Fibroblast of mammary gland (primary cell): Measurements from ENCODE around the gene ATXN1.
A peak's percentile ranks its signal among the peaks of the same experiment; 100 is the strongest.

Experiments
- DNase-seq: peaks from one replicate; pipeline ENCODE4 v3.0.0-alpha.2; 2010; ENCODE audit warnings: low read depth
- H3K4me3 ChIP-seq: 2 replicates; pipeline ENCODE4 v1.5.1; 2011; ENCODE audit warnings: low read depth, mild to moderate bottlenecking, low read length, moderate library complexity; ENCODE audit not compliant: control insufficient read depth
- TF ChIP-seq, protein P1 (sequence below): conservative IDR thresholded peaks from 2 replicates; pipeline ENCODE4 v1.5.1; 2011; ENCODE audit warnings: low read depth, low read length, inconsistent platforms; ENCODE audit not compliant: control insufficient read depth, insufficient read depth

ATXN1 gene

DNA sequence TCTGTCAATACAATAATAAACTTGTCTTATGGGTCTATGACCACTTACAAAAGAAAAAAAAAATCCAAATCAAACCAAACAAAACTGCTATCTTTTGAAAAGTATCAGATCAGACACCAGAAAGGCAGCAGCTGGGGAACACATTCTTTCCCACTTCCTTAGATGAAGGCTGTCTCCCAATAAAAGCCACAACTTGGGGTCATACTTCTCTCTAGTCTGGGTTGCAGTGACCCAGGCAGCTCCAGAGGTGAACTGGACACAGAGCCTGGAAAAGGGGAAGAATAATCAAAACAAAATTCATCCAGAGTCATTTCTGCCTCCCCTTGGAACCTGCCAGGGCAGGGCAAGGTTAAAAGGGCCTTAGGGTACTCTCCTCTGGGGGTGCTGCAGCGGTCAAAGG is 19.1 kb downstream of the ATXN1 start:
- TF ChIP-seq, protein P1, sequence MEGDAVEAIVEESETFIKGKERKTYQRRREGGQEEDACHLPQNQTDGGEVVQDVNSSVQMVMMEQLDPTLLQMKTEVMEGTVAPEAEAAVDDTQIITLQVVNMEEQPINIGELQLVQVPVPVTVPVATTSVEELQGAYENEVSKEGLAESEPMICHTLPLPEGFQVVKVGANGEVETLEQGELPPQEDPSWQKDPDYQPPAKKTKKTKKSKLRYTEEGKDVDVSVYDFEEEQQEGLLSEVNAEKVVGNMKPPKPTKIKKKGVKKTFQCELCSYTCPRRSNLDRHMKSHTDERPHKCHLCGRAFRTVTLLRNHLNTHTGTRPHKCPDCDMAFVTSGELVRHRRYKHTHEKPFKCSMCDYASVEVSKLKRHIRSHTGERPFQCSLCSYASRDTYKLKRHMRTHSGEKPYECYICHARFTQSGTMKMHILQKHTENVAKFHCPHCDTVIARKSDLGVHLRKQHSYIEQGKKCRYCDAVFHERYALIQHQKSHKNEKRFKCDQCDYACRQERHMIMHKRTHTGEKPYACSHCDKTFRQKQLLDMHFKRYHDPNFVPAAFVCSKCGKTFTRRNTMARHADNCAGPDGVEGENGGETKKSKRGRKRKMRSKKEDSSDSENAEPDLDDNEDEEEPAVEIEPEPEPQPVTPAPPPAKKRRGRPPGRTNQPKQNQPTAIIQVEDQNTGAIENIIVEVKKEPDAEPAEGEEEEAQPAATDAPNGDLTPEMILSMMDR: no peak

DNA sequence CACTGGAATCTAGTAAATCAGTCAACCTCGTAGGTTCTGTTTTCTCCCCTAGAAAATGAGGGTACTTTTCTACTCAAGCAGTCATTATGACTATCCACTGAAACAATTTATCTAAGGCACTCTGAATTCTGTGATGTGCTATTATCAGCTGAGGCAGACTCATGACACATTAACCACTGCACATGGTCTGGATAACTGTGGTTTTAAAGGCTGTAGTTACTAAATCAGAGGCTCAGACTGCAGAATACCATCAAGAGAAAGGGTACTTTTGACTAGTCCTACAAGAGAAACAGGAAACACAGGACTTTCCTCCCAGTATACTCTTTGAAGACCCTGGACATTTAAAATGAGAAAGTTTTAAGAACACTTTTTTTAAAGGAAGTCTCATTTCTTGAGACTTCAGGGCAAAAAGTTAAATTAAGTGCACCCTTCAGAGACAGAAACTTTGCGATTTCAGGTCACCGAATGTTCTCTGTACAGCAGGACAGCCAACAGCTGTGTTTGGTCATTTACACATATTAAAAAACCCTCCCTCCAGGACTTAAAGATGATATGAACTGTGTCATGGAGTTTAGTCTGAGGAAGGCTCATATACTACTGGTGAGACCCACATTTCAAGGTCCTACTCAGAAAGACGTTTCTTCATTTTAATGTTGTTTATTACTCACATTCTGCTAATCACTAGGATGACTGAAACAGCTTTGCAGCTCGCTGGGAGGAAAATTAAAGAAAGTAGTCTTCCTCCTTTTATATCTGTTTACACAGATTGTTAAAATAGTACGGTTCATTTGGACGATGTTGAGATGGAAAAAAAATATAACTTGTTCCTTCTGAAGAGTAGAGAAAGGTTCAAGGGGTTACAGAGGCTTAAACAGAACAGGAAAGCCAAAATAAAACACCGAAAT is 19.9 kb downstream of the ATXN1 start:
- no peak overlapping the region for H3K4me3 ChIP-seq
- TF ChIP-seq, protein P1: no peak
- DNase-seq: peak; percentile 95

More for the DNA sequence above, 19.1 kb downstream of the ATXN1 start:
- DNase-seq: no peak
- H3K4me3 ChIP-seq: no peak overlapping the region

DNA sequence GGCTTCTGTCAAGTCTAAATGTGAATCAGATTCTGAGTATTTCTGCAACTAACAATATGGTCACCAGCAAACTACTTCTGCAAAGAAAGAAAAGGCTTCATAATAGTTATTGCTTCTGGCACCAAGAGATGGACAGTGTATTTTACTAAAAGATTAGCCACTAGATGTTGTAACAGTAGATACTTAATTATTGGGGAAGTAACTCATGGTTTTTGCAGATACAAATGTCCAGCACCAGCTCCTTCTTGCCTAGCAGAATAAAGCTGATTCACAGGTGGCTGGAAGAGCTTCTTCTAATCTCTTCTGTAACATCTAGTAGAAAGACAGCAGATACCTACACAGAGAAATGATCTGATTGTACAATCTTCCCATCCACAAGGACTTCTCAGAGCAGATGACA is 21.2 kb downstream of the ATXN1 start:
- no peak for DNase-seq
- no peak overlapping the region for H3K4me3 ChIP-seq
- TF ChIP-seq, protein P1: no peak

DNA sequence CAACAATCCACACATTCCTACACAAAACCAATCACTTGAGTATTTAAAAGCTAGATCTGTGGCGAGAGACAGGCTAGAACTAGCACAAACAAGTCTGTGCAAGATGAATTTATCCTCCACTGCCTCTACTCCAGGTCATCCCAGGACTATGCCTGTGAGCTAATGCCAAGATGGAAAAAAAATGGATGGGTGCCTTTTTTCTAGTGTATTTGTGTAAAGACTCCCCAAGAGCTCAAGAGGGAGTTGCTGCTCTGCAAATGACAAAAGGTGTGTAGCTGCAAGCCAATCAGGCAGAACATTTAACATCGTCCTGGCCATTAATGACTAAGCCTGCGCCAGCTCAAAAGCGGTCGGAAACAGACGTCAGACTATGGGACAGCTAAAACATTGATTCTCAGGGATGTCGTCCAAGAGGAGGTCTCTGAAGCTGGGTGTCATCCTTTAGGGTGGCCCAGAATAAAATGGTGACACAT is 21.9 kb downstream of the ATXN1 start:
- DNase-seq: peak; percentile 75
- TF ChIP-seq, protein P1: no peak
- H3K4me3 ChIP-seq: no peak overlapping the region

DNA sequence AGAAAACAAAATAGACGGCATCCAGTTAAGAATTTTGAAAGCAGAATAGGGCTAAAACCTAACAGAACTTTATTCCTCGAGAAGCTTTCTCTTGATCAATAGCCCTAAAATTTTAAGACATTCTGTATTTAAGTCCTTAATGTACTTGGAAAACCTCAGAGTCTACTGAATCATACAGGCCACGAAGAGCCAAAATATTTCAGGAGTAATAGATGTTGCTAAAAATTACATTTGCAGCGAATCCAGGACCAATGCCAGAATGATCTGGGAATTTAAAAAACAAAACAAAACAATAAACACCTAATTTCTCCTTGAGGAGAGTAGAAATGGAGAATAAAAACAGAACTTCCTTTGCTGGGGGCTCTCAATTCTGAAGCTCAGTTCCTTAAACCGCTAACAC is 23.3 kb downstream of the ATXN1 start:
- no peak overlapping the region for H3K4me3 ChIP-seq
- TF ChIP-seq, protein P1: no peak
- DNase-seq: peak; percentile 33

DNA sequence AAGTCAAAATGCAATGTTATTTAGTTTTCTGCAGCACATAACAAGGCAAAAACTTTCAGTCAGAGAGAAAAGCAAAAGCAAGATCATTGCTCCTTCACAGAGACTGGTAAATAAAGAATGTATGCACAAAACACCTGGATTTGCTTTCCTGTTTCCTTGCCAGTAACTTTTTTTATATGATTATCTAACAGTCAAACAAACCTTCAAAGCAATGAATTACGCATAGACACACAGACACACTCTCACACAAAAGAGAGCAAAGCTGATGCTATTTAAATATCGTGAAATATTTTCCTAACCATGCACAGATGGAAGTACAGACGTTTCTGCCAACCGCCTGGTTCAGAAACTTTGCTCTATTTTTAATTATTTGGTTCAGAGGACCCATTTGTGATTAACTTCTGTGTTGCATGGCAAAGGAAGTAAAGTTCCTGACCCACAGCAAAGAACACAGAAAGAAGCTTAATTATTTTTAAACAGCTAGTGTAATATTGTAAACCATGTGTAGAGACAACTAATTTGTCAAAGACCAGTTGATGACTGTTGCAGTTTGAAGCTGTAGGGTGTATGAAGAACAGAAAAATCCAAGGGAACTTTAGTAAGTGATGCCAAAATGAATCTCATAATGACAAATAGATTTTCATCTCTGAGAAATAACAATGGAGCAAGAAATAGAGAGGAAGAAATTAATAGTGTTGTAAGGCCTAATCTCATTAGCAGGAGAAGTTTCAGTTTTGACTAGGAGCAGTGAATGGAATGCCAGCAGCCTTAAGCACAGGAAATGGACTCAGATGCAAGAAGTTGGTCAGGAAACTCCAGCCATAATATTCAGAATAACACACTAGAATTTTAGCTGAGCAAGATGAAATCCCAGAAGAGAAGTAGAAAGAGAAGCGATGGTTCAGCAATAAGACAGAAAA is 24.1 kb downstream of the ATXN1 start:
- peak; percentile 48 for DNase-seq

More for the DNA sequence above, 24.1 kb downstream of the ATXN1 start:
- H3K4me3 ChIP-seq: no peak overlapping the region
- TF ChIP-seq, protein P1: no peak
